B cell (primary cell): ENCODE data around the gene NFIC. TPM values are rescaled to one million over a fixed set of nuclear protein-coding genes. Genes with fewer than 3 reads are reported as not detected.

Experiments
- ATAC-seq: fragments of 200-7000 bp; cut with Tn5 transposase; one replicate; pipeline ENCODE4 v1.10.0; 2021; ENCODE audit warnings: low read depth, mild to moderate bottlenecking, moderate number of reproducible peaks, moderate library complexity
- CTCF ChIA-PET: fragments of 350-600 bp; sonication (Branson Sonifier 250); formaldehyde crosslinking; loops from one replicate; lab custom pipeline; 2021; ENCODE audit warnings: antibody characterized with exemption, inconsistent platforms; lab: Charles Lee
- POLR2A ChIA-PET: fragments of 350-600 bp; sonication (Branson Sonifier 250); formaldehyde crosslinking; loops from one replicate; lab custom pipeline; 2021; ENCODE audit warnings: antibody characterized with exemption; lab: Charles Lee
- DNase-seq: peaks from one replicate; pipeline ENCODE4 v3.0.0; 2013
- H2AFZ ChIP-seq: 2 replicates; pipeline ENCODE4 v1.6.1; 2012; ENCODE audit warnings: mild to moderate bottlenecking, low read depth, low read length; ENCODE audit not compliant: insufficient read depth, poor library complexity, severe bottlenecking
- H3K27ac ChIP-seq, 2 donors: 1 replicate in 1 of 2; 2 replicates in 1 of 2; pipeline ENCODE4 v1.5.1; 2012 to 2013; ENCODE audit warnings: low read length in 2 of 2, mild to moderate bottlenecking in 2 of 2, moderate library complexity in 1 of 2
- H3K27me3 ChIP-seq, 4 experiments: fragments of 200-600 bp in 1 of 4; sonication (generic) in 1 of 4; replicated peaks in 1 of 4; 1 replicate in 2 of 4; 2 replicates in 2 of 4; pipeline versions ENCODE4 v1.6.1 to v1.7.0; 2013 to 2016; ENCODE audit warnings: low read length in 3 of 4, mild to moderate bottlenecking in 2 of 4, mixed read lengths in 1 of 4, moderate library complexity in 1 of 4; ENCODE audit not compliant: insufficient read depth in 4 of 4, control insufficient read depth in 3 of 4; ENCODE audit errors: control extremely low read depth in 1 of 4
- H3K36me3 ChIP-seq, 2 experiments: replicated peaks in 1 of 2; 1 replicate in 1 of 2; 2 replicates in 1 of 2; pipeline versions ENCODE4 v1.6.1 to v1.7.1; 2013; ENCODE audit warnings: low read length in 1 of 2; ENCODE audit not compliant: insufficient read depth in 2 of 2, control insufficient read depth in 1 of 2; ENCODE audit errors: control extremely low read depth in 1 of 2, extremely low read depth in 1 of 2
- H3K4me1 ChIP-seq, 2 donors: fragments of 200-600 bp in 1 of 2; sonication (generic) in 1 of 2; 1 replicate in 1 of 2; 2 replicates in 1 of 2; pipeline versions ENCODE4 v1.5.1 to v1.6.1; 2013 to 2017; ENCODE audit warnings: low read length in 2 of 2; ENCODE audit not compliant: control insufficient read depth in 2 of 2, insufficient read depth in 2 of 2
- H3K4me2 ChIP-seq: replicated peaks from 2 replicates; pipeline ENCODE3; 2012; ENCODE audit warnings: mild to moderate bottlenecking, low read depth, low read length; ENCODE audit not compliant: poor library complexity, severe bottlenecking
- H3K4me3 ChIP-seq, 5 experiments: fragments of 200-600 bp in 1 of 5; sonication (generic) in 1 of 5; 1 replicate in 3 of 5; 2 replicates in 2 of 5; pipeline versions ENCODE4 v1.5.1 to v1.7.0; 2011 to 2016; ENCODE audit warnings: low read length in 4 of 5, mild to moderate bottlenecking in 4 of 5, low read depth in 2 of 5, control low read depth in 1 of 5, moderate library complexity in 1 of 5; ENCODE audit not compliant: insufficient read depth in 1 of 5; ENCODE audit errors: control extremely low read depth in 1 of 5, extremely low read depth in 1 of 5
- H3K79me2 ChIP-seq: fragments of 200-600 bp; sonication (generic); one replicate; pipeline ENCODE4 v1.6.0; 2016; ENCODE audit warnings: low read length; ENCODE audit not compliant: control insufficient read depth, insufficient read depth
- H3K9ac ChIP-seq: fragments of 200-600 bp; sonication (generic); 2 replicates; pipeline ENCODE4 v1.6.1; 2017; ENCODE audit warnings: mild to moderate bottlenecking, low read length, moderate library complexity
- H3K9me3 ChIP-seq, 3 donors: one replicate each; pipeline versions ENCODE4 v1.6.1 to v1.7.1; 2013; ENCODE audit warnings: low read length in 2 of 3; ENCODE audit not compliant: control insufficient read depth in 2 of 3, insufficient read depth in 1 of 3; ENCODE audit errors: control extremely low read depth in 1 of 3
- H4K20me1 ChIP-seq: 2 replicates; pipeline ENCODE4 v1.6.0; 2012; ENCODE audit warnings: mild to moderate bottlenecking, low read length; ENCODE audit not compliant: insufficient read depth, control insufficient read depth, poor library complexity, severe bottlenecking
- H3K27ac Mint-ChIP-seq: one replicate; pipeline ENCODE4 v1.8.0; 2021; ENCODE audit warnings: mixed read lengths
- H3K27me3 Mint-ChIP-seq: one replicate; pipeline ENCODE4 v1.8.0; 2021; ENCODE audit warnings: mixed read lengths
- H3K4me1 Mint-ChIP-seq: one replicate; pipeline ENCODE4 v1.8.0; 2021; ENCODE audit warnings: mixed read lengths
- H3K4me3 Mint-ChIP-seq: one replicate; pipeline ENCODE4 v1.8.0; 2021; ENCODE audit warnings: mixed read lengths
- H3K9me3 Mint-ChIP-seq: one replicate; pipeline ENCODE4 v1.8.0; 2022; ENCODE audit warnings: mixed read lengths; ENCODE audit not compliant: insufficient read depth
- CTCF ChIP-seq: fragments of 200-600 bp; IDR thresholded peaks from one replicate; pipeline ENCODE4 v1.8.0; 2022; ENCODE audit warnings: antibody characterized with exemption, mild to moderate bottlenecking
- EZH2 ChIP-seq: IDR thresholded peaks from 2 replicates; pipeline ENCODE4 v1.6.1; 2012; ENCODE audit warnings: borderline replicate concordance, low read depth, mild to moderate bottlenecking, moderate library complexity, low read length; ENCODE audit not compliant: insufficient read depth, poor library complexity, severe bottlenecking
- WGBS: methylation state at CpG from one replicate; pipeline ENCODE4 v1.1.5; 2013; ENCODE audit warnings: missing lambda C conversion rate; ENCODE audit not compliant: insufficient coverage; 5-methylcytosine and 5-hydroxymethylcytosine counted together
- intact Hi-C: fragments of 100-400 bp; cut with micrococcal nuclease; formaldehyde crosslinking; loops from one replicate; pipeline ENCODE4 v1.10.0; 2022
- polyA plus RNA-seq: library from polyadenylated mRNA; depleted of rRNA; stranded (reverse); fragments of >200 nt; gene quantifications from 2 replicates; pipeline ENCODE4 v1.2.3, GENCODE V29; 2012
- total RNA-seq, 2 donors: library from RNA; stranded (reverse); fragments of 120-200 nt in 1 of 2; gene quantifications; 1 replicate in 1 of 2; 2 replicates in 1 of 2; pipeline versions ENCODE4 v1.2.3 to v1.2.4, GENCODE V29; 2013 to 2022

Gene NFIC
- total and polyA plus RNA-seq, 2 donors (not counting 1 experiment from before 2014, with no cell fraction given): 3.8 to 23.6 TPM

GRCh38 chr19:3478409-3479176 is 112.2 kb downstream of the NFIC start:
- 1% methylated on average over 15 of the region's 27 CpGs for WGBS

More at GRCh38 chr19:3478409-3479176, 112.2 kb downstream of the NFIC start:
- POLR2A ChIA-PET: interaction anchor here (0.6 kb wide), 1 partner anchor 544 kb away, joined by 10 read pairs; no protein-coding TSS in a partner anchor
- Mint-ChIP-seq H3K4me3 (peak overlapping the region; percentile 77), H3K27ac (no peak overlapping the region), H3K4me1 (peaks cover 18% of the 10 kb centered on the region), H3K9me3 (no peaks in the 10 kb centered on the region), H3K27me3 (peaks cover 5% of the 10 kb centered on the region)
- H3K9ac ChIP-seq: no peak overlapping the region
- H3K9me3 ChIP-seq: peaks cover 0 to 13% (median 0%) of the 10 kb centered on the region in 3 donors
- intact Hi-C loops: no loop called here
- no peaks in the 10 kb centered on the region for H4K20me1 ChIP-seq
- H2AFZ ChIP-seq: peak overlapping the region; percentile 75
- H3K4me1 ChIP-seq: peaks cover 17 to 31% of the 10 kb centered on the region in 2 donors
- peak; percentile 14 for ATAC-seq
- CTCF ChIA-PET: interaction anchor here (0.6 to 1.8 kb wide), 4 partner anchors 9 to 529 kb away, joined by 3 to 11 read pairs (median 4); partner anchors contain the start of gene PIAS4
- H3K27me3 ChIP-seq: peaks cover 0 to 10% (median 0%) of the 10 kb centered on the region in 4 experiments
- no peaks in the 10 kb centered on the region for H3K36me3 ChIP-seq
- no peaks in the 10 kb centered on the region for H3K79me2 ChIP-seq
- H3K4me2 ChIP-seq: peak overlapping the region; percentile 83
- H3K27ac ChIP-seq: no peak overlapping the region
- TF ChIP-seq EZH2: no peak
- no peak for TF ChIP-seq CTCF
- DNase-seq: no peak
- H3K4me3 ChIP-seq: peak overlapping the region in 3 of 5 experiments; percentile 33 to 35 (median 34)
